GM19452 (cell line): ENCODE results near the gene PES1.
"Not testable (repeated sequence)": the region's sequence is repeated elsewhere in the genome, so short reads cannot be mapped to it uniquely, and the experiment has no call there.

Experiments
- ATAC-seq: cut with Tn5 transposase; IDR thresholded peaks from one replicate; pipeline ENCODE4 v1.9.1; 2021; ENCODE audit not compliant: unreplicated experiment

PES1 gene

DNA sequence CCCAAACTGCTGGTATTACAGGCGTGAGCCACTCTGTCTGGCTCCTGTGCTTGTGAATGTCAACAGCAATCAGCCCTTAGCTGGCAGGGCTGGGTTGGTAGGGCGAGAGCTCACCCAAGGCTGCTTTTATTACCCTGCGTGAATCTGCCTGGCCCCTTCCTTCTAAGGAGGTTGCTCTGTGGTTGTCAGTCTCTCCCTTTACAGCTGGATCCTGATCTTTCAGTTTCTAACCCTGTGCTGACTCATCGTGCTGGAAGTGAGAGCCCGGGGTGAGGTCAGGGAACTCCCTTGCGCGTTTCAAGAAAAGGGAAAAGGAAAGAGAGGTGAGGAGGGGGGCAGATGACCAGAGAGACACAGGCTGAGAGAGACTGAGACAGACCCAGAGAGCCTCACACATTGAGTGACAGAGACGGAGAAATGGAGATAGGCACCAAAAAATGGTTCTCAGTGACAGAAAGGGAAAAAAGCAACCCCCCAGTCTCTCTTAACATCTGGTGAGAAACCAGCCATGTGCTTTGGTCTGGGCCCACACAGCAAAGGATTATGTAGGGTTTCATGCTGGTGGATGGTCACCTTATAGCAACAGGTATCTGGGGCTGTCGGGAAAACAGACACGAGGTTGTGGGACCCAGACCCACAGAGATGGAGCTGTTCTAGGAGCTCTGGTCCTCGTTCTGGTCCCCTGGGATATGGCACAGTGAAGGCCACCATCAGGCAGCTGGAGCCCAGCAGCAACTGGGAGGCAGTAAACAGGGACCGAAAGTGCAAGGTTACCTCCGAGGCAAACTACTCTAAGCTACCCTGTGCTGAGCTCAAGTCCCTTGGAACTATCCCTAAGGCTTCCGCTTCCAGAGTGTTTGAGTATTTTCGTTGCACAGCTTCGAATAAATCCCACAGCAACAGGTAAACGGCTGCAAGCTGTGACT is 17.8 kb upstream of the PES1 start:
- ATAC-seq = peak; percentile 48

DNA sequence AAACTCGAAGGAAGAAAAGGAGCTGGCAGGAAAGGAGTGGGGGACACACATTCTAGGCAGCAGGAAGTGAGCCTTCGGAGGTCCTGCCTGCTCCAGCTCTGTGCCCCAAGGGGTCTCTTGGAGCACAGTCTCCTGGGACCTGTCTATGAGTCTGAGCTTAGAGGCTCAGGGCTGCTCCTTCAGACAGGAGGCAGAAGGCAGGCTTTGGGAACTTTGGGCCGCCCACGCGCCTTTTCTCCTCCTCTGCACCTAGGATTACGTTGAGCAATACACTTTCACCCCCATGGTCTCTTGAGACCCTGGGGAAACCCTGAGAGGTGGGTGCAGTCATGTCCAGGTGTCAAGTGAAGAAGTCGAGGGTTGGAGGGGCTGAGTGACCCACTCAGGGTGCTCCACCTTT is 16.2 kb upstream of the PES1 start:
- ATAC-seq = no peak

DNA sequence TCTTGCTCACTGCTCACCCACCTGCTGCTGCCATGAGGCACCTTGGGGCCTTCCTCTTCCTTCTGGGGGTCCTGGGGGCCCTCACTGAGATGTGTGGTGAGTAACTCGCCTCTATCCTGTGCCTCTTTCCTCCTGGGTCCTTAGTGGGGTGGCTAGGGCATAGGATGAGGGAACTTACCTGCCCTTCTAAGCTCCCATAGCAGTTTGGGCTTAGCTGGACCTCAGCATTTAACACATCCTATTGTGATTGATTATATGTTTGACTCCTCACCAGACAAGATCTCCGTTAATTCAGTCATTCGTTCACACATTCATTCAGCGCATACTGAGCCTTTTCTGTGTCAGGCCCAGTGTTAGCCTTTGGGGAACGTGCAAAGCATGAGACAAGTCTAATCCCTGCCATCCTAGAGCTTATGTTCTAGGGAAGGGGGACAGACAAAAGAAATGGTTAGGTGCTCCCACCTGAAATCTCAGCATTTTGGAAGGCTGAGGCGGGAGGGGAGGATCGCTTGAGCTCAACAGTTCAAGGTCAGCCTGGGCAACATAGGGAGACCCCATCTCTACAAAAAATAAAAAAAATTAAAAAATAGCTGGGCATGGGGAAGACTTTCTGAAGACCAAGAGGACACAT is 15.7 kb upstream of the PES1 start:
- no peak for ATAC-seq

DNA sequence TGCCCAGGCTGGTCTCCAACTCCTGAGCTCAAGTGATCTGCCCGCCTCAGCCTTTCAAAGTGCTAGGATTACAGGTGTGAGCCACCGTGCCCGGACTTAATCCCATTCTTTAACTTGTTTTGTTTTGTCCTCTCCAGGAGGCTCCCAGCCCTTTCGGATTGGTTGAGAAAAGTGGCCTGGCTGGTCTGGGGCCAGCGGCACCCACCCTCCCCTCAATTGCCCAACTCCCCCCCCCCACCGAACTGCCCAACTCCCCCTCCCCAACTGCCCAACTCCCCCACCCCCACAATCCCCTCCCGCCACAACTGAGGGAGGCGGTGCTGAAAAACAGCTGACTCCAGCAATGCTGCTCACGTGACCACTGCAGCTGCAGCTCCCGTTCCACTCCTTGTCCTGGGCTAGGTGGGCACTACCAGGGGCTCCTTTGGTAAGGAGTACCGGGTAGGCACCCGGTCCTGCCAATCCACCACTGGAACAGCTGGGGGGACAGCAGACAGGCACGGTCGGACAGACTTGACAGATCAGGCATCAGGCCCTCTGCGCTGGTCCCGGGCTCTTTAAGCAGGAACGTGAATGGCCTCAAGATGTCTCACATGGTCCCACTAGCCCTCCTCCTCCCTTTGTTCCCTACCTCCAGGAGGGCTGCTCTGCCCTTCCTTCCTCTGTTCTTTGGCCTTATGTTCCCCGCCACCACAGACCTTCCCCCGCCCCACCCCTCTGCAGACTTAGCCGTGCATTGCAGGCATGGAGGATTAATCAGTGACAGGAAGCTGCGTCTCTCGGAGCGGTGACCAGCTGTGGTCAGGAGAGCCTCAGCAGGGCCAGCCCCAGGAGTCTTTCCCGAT is 15.0 kb upstream of the PES1 start, which contains the start of gene TCN2:
TCN2 (plus strand) TSS at position 720 of the 845 bp plus-strand sequence. CDS start 158 bp downstream, outside the sequence.
- no peak for ATAC-seq

DNA sequence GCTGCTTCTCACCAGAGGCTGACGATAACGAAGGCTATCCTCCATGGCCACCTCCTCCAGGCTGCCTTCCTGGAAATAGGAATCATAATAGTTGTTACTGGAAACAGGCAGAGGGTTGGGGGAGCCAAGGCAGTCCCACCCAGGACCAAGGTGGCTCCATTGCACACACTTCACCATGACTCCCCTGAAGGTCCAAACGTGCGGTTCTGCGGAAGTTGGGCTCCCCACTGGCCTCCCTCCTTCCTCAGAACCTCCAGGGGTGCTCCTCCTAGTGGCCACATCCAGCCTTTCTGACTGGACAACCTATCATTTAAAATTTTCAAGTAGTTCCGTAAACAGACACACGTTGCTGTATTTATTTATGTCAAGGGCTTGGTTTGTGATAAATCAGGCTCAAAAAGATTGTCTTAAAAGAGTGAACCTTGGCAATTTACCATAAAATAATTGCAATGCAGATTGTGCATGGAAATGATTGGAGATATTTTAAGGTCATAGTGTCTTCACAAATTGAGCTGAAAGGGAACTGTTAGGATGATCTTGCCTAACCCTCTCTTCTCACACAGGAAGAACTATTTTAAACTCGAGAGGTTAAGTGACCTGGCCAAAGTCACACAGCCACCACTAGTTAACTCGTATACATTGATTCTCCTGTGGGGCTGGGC is 13.9 kb upstream of the PES1 start:
- ATAC-seq = no peak

DNA sequence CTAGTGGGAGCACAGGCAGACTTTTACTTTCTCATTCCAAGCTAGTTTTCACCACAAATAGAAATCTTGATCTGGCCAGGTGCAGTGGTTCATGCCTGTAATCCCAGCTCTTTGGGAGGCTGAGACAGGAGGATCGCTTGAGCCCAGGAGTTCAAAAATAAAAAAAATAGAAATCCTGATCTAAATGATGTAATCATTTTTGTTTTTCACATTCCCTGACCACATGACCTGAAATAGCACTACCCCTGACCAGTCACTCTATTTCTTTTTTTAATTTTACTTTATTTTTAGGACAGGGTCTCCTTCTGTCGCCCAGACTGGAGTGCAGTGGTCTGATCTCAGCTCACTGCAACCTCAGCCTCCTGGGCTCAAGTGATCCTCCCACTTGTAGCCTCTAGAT is 13.0 kb upstream of the PES1 start:
- no peak for ATAC-seq

DNA sequence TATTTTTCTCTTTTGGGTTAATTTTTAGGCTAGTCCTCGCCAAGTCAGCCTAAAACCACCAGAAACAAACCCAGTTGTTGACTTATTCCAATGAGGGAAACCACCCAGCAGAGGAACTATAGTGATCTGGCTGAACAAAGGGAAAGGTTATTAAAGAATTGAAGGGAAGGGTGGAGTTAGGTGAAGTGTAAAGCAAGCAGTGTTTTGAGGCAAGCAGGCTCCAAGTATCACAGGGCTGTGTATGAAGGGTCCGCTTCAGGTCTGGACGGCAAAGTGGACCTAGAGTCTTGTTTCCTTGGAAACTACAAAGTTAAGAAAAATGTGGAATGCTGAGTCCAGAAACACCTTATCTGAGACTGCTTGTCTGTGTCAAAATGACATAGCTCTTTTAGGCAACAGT is 12.1 kb upstream of the PES1 start:
- ATAC-seq = no peak

DNA sequence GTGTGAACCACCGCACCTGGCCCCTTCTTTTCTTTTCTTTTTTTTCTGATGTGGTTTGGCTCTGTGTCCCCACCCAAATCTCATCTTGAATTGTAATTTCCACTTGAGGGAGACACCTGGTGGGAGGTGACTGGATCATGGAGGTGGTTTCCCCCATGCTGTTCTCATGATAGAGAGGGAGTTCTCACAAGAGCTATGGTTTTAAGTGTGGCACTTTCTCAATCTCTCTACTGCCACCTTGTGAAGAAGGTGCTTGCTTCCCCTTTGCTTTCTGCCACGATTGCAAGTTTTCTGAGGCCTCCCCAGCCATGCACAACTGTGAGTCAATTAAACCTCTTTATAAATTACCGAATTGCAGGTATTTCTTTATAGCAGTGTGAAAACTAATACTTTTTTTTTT is 10.3 kb upstream of the PES1 start:
- no peak for ATAC-seq

DNA sequence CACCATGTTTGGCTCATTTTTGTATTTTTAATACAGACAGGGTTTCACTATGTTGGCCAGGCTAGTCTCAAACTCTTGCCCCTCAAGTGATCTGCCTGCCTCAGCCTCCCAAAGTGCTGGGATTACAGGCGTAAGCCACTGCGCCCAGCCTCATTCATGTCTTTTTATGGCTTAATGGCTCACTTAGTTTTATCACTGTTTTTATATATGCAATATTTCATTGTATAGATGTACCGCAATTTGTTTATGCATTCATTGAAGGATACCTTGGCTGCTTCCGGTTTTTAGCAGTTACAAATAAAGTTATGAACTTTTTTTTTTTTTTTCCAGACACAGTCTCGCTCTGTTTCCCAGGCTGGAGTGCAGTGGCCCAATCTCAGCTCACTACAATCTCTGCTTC is 9.8 kb upstream of the PES1 start:
- no peak for ATAC-seq

DNA sequence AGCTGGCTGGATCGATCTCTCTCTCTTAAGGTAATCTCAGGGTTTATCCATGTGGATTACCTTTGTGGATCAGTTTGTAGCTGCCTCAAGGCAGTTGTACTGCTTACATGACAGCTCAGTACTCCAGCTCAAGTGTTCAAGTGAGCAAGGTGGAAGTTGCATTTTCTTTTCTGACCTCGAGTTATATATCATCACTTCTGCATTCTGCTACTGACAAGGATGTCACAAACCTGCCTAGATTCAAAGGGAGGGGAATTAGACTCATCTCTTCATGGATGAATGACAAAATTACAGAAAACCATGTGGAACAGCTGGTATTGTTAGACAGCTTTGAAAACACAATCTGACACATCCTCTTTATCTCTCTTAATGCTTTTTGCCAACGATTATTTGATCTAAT is 9.2 kb upstream of the PES1 start:
- ATAC-seq = no peak

DNA sequence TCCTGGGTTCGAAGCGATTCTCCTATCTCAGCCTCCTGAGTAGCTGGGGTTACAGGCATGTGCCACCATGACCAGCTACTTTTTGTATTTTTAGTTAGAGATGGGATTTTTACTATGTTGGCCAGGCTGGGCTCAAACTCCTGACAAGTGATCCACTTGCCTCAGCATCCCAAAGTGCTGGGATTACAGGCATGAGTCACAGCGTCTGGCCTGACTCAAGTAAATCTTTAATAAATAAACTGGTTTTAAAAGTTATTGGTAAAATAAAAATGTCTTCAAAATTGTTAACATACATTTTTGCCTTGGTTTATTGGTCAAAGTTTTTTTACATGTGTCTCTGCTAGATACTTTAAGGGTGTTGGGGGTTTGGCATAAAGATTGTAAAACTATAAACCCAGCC is 7.3 kb upstream of the PES1 start:
- ATAC-seq = no peak

DNA sequence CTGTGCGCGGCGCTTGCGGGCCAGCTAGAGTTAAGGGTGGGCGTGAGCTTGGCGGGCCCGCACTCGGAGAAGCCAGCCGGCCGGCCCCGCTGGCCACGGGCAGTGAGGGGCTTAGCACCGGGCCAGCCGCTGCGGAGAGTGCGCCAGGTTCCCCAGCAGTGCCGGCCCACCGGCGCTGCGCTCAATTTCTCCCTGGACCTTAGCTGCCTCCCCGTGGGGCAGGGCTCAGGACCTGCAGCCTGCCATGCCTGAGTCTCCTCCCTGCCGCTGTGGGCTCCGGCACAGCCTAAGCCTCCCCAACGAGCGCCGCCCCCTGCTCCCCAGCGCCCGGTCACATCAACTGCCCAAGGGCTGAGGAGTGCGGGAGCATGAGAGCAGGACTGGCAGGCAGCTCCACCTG is 5.2 kb upstream of the PES1 start:
- ATAC-seq = no peak

DNA sequence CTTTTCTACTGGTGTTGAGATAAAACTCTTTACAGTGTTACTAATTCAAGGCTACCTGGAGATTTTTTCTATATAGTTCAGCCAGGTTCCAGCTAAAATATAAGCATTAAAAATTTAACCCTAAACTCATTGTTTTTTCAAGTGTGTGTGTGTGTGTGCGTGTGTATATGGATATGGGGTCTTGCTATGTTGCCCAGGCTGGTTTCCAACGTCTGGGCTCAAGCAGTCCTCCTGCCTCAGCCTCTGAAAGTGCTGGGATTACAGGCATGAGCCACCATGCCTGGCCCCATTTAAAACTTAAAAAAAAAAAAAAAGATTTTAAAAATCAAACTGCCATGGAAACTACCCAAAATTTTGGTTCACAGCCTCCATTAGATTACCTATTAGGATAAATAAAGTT is 4.5 kb upstream of the PES1 start:
- ATAC-seq = no peak

DNA sequence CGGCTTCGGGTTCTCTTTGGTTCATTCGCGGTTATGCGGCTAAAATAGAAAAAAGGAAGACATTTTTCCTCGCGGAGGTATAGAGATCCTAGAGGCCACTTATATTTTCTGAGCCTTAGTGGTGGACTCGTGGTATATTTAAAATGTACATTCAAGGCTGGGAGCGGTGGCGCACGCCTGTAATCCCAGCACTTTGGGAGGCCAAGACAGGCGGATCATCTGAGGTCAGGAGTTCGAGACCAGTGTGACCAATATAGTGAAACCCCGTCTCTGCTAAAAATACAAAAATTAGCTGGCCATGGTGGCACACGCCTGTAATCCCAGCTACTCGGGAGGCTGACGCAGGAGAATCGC is 627 bp upstream of the PES1 start:
- ATAC-seq = not testable (repeated sequence)

DNA sequence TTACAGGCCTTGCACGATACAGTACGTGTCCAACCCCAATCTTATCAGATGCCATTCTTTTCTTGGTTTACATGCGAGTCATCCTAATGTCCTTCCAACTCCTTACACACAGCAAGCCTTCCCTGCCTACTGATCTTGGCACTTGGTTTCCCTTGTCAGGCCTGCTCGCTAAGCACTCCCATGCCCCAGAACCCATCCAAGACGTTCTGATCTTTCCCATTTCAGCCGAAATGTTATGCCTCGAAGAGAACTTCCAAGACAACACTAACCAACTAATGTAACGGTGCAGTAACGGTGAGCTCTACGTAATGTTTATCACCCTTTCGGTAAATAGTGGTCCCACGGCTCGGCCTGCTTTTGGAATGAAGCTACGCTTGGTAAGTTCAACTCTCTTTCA is 521 bp downstream of the PES1 start:
- no peak for ATAC-seq

DNA sequence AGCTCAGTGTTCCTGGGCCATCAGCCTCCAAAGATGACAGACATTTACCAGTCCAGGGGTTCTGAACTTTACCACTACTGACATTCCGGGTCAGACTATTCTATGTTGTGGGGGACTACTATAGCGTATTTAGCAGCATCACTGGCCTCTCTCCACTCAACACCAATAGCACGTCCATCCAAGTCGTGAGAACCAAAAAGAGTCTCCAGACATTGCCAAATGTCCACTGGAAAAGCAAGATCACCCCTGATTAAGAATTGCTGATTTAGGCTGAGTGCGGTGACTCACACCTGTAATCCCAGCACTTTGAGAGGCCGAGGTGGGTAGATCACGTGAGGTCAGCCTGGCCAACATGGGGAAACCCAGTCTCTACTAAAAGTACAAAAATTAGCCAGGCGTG is 5.3 kb downstream of the PES1 start:
- no peak for ATAC-seq

DNA sequence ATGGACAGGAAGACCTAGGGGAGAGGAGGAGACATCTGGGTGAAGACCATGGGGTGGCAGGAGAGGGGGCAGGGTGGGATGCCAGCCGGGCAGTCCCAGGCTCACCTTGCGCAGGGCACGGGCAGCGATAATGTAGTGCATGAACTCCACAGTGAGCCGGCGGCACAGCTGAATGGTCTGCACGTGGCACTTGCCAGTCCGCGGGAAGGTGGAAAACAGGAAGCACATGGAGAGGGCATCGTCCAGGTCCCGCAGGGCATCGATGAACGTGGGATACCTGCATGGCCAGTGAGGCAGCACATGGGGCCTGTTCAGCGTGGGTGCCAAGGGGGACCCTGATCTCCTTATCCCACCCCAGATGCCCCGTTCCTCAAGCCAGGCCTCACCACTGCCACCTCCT is 7.3 kb downstream of the PES1 start:
- no peak for ATAC-seq

DNA sequence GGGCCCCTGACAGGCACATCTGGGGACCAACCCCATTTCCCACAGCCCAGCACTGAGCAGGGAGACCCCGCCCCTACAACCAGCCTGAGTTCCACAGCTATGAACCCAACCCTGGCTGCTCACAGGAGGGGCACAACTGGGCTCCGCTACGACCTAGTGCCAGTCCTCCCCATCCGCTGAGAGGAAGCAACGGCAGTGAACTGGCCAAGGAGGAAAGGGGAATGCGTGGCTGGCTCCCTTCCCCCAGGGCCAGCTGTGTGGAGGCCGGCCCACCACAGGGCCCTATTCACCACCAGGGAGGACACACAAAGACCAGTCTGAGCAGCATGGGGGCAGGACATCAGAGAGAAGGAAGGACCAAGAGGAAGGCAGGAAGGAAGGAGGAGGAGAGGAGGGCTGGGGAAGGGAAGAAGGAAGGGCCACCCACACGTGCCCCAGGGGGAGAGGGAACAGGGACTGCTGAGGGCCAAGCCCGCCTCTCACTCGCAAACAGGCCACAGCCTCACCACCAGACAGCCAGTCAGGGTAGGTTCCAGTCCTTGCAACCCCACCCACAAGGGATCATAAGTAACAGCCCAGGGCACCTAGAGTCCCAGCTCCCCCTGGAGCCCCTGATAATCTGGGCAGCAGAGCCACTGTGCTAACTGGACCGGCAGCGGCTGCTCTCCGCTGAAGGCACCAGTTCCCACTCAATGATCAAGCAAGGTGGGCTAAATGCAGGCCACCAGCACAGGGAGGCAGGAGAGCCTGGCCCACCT is 8.7 kb downstream of the PES1 start:
- ATAC-seq = no peak

DNA sequence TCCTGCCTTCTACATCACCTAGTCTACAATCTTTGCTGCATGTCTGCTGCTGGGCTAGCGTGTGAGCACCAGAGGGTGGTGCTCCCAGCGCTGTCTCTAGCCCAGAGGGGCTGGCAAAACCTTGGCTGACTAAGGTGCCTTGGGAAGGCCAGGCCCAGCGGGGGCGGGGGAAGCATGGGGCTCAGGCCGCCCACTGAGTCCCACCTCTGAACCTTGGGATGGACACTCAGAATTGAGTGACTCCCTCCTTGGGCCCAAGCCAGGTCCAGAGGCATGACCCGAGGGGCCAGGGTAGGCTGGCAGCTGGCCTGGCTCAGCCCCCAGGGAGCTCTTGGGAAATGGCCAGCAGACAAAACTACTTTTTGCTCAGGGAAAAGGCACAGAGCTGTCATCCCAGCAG is 9.7 kb downstream of the PES1 start:
- no peak for ATAC-seq

DNA sequence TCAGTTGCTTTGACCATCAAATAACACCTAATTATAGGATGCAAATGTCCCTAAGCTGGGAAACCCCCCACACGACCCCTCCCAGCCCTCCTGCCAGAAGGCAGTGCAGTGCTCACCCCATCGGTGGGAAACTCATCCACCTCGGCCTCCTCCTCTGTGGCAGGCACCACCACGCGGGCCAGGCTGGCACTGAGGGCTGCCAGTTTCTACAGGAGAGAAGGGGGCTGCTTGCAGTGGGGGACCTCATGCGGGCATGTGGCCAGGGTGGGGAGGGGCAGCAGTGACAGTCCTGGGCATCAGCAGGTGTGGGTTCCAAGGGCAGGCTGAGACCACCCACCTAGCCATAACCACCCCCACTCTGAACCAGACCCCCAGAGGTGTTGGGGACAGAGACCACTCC is 10.8 kb downstream of the PES1 start:
- no peak for ATAC-seq
